HCT116 (cell line): ENCODE results near the gene CUX1. TPM values are rescaled to one million over a fixed set of nuclear protein-coding genes. Genes with fewer than 3 reads are reported as not detected.

ENCODE experiments used
- ATAC-seq: fragments of 200-7000 bp; cut with Tn5 transposase; 2 replicates; pipeline ENCODE4 v1.9.1; 2020; ENCODE audit warnings: mild to moderate bottlenecking, moderate library complexity
- BruUV-seq: library from RNA; stranded (reverse); fragments of 400-500 nt; replicated peaks from 2 replicates; lab custom pipeline; 2021; lab: Mats Ljungman, UMichigan
- CTCF ChIA-PET: fragments of 300-600 bp; sonication (Branson Sonifier 250); formaldehyde crosslinking; loops from one replicate; lab custom pipeline; 2021; ENCODE audit warnings: antibody characterized with exemption; lab: Charles Lee
- POLR2A ChIA-PET: fragments of 300-600, 350-600 bp; sonication (Branson Sonifier 250); formaldehyde crosslinking; loops from one replicate; lab custom pipeline; 2021; ENCODE audit warnings: antibody characterized with exemption; lab: Charles Lee
- RAD21 ChIA-PET, 2 experiments: fragments of 300-600 bp; sonication (Branson Sonifier 250); formaldehyde crosslinking; loops; one replicate each; lab custom pipeline; 2023; ENCODE audit warnings: low total read pairs in 2 of 2; ENCODE audit not compliant: uncharacterized antibody in 2 of 2, unreplicated experiment in 2 of 2, low non-redundant PET in 1 of 2; lab: Charles Lee
- DNase-seq: peaks from one replicate; pipeline ENCODE4 v3.0.0-alpha.2; 2010; ENCODE audit warnings: low read depth, low spot score
- H2AFZ ChIP-seq: fragments of 200-600 bp; shearing (Covaris generic), sonication (generic); 2 replicates; pipeline ENCODE4 v1.6.1; 2017; ENCODE audit warnings: low read depth, mixed run types, mixed read lengths, antibody characterized with exemption, low read length; ENCODE audit not compliant: poor library complexity, severe bottlenecking
- H3K27ac ChIP-seq: 2 replicates; pipeline ENCODE4 v1.5.1; 2012; ENCODE audit warnings: low read depth, low read length
- H3K27me3 ChIP-seq: fragments of 200-600 bp; sonication (generic); 2 replicates; pipeline ENCODE4 v1.6.1; 2016; ENCODE audit warnings: mixed run types, low read length, mixed read lengths; ENCODE audit not compliant: insufficient read depth
- H3K36me3 ChIP-seq, 2 experiments: fragments of 200-500 bp in 1 of 2; fragments of 200-600 bp in 1 of 2; sonication (Bioruptor generic) in 1 of 2; sonication (generic) in 1 of 2; 2 replicates each; pipeline versions ENCODE4 v1.5.1 to v1.6.1; 2014 to 2016; ENCODE audit warnings: low read length in 2 of 2, inconsistent platforms in 1 of 2, mixed read lengths in 1 of 2, mixed run types in 1 of 2; ENCODE audit not compliant: insufficient read depth in 2 of 2, control insufficient read depth in 1 of 2
- H3K4me1 ChIP-seq, 2 experiments: fragments of 200-600 bp in 1 of 2; sonication (generic) in 1 of 2; 2 replicates each; pipeline versions ENCODE4 v1.5.1 to v1.6.1; 2012 to 2017; ENCODE audit warnings: low read length in 2 of 2, inconsistent platforms in 1 of 2, mild to moderate bottlenecking in 1 of 2, mixed read lengths in 1 of 2, mixed run types in 1 of 2, moderate library complexity in 1 of 2; ENCODE audit not compliant: insufficient read depth in 2 of 2, control insufficient read depth in 1 of 2
- H3K4me2 ChIP-seq: fragments of 200-600 bp; sonication (generic); 2 replicates; pipeline ENCODE4 v1.6.1; 2017; ENCODE audit warnings: mixed run types, low read length, mixed read lengths
- H3K4me3 ChIP-seq, 2 experiments: fragments of 200-600 bp in 1 of 2; sonication (generic) in 1 of 2; replicated peaks in 1 of 2; 2 replicates each; pipeline ENCODE4 v1.5.1; 2011 to 2016; ENCODE audit warnings: low read length in 2 of 2, control low read depth in 1 of 2, low read depth in 1 of 2, mild to moderate bottlenecking in 1 of 2, mixed read lengths in 1 of 2, mixed run types in 1 of 2
- H3K79me2 ChIP-seq: fragments of 200-600 bp; sonication (generic); 2 replicates; pipeline ENCODE4 v1.6.1; 2017; ENCODE audit warnings: mild to moderate bottlenecking, mixed run types, low read length, moderate library complexity, mixed read lengths; ENCODE audit not compliant: insufficient read depth
- H3K9ac ChIP-seq: fragments of 200-600 bp; sonication (generic); 2 replicates; pipeline ENCODE4 v1.6.1; 2016; ENCODE audit warnings: low read length, mixed read lengths
- H3K9me2 ChIP-seq: fragments of 200-600 bp; sonication (generic), shearing (Covaris generic); 2 replicates; pipeline ENCODE4 v1.6.1; 2017; ENCODE audit warnings: mixed run types, mild to moderate bottlenecking, moderate library complexity; ENCODE audit not compliant: insufficient read depth
- H3K9me3 ChIP-seq, 2 experiments: fragments of 200-500 bp in 1 of 2; fragments of 200-600 bp in 1 of 2; sonication (Bioruptor generic) in 1 of 2; sonication (generic) in 1 of 2; 2 replicates each; pipeline ENCODE4 v1.6.1; 2014 to 2017; ENCODE audit warnings: low read length in 2 of 2, mixed read lengths in 2 of 2, inconsistent platforms in 1 of 2, low read depth in 1 of 2, mild to moderate bottlenecking in 1 of 2, mixed run types in 1 of 2, moderate library complexity in 1 of 2; ENCODE audit not compliant: control insufficient read depth in 1 of 2, insufficient read depth in 1 of 2
- H4K20me1 ChIP-seq: fragments of 200-600 bp; sonication (generic), shearing (Covaris generic); 2 replicates; pipeline ENCODE4 v1.6.1; 2017; ENCODE audit warnings: mixed run types, mild to moderate bottlenecking, moderate library complexity; ENCODE audit not compliant: insufficient read depth
- CBX3 ChIP-seq: IDR thresholded peaks from 2 replicates; pipeline ENCODE4 v1.6.1; 2012; ENCODE audit warnings: low read depth
- CEBPB ChIP-seq: IDR thresholded peaks from 2 replicates; pipeline ENCODE4 v1.6.1; 2012; ENCODE audit warnings: low read depth
- ELF1 ChIP-seq: IDR thresholded peaks from 2 replicates; pipeline ENCODE4 v1.6.1; 2012; ENCODE audit warnings: low read depth, borderline replicate concordance
- FOSL1 ChIP-seq: IDR thresholded peaks from 2 replicates; pipeline ENCODE4 v1.6.1; 2012; ENCODE audit warnings: low read depth
- MAX ChIP-seq: IDR thresholded peaks from 2 replicates; pipeline ENCODE4 v1.6.1; 2012
- REST ChIP-seq: IDR thresholded peaks from 2 replicates; pipeline ENCODE4 v1.6.1; 2012; ENCODE audit warnings: low read depth
- SRF ChIP-seq: IDR thresholded peaks from 2 replicates; pipeline ENCODE4 v1.6.1; 2012; ENCODE audit warnings: low read depth
- ZFX ChIP-seq: fragments of 450-650 bp; IDR thresholded peaks from 2 replicates; pipeline ENCODE4 v1.6.1; 2017
- intact Hi-C: fragments of 100-400 bp; cut with micrococcal nuclease; formaldehyde crosslinking; loops from 2 replicates; pipeline ENCODE4 v1.10.0; 2022
- total RNA-seq: library from RNA; stranded (reverse); gene quantifications from one replicate; pipeline ENCODE4 v1.2.1, GENCODE V29; 2021; ENCODE audit not compliant: unreplicated experiment
- TF ChIP-seq, protein P1 (sequence below): IDR thresholded peaks from 2 replicates; pipeline ENCODE4 v1.6.1; 2012
- TF ChIP-seq, protein P2 (sequence below), 3 experiments: fragments of 200-600 bp in 1 of 3; sonication (generic) in 1 of 3; IDR thresholded peaks in 2 of 3; conservative IDR thresholded peaks in 1 of 3; 2 replicates each; pipeline ENCODE4 v1.5.1; 2012 to 2017; ENCODE audit warnings: low read depth in 2 of 3, low read length in 2 of 3, antibody characterized with exemption in 1 of 3, borderline replicate concordance in 1 of 3, control low read depth in 1 of 3, mild to moderate bottlenecking in 1 of 3, mixed read lengths in 1 of 3, mixed run types in 1 of 3, moderate library complexity in 1 of 3; ENCODE audit not compliant: insufficient read depth in 1 of 3

Gene CUX1
- total RNA-seq, 1 experiment from 2014 or later, result 68.9 TPM

- no peak overlapping the region for H2AFZ ChIP-seq
Measured at GRCh38 chr7:102169651-102170392, 352.4 kb downstream of the CUX1 start.

GRCh38 chr7:102170393-102170970 is 353.1 kb downstream of the CUX1 start:
- Histone ChIP-seq H3K4me2 (no peak overlapping the region), H3K4me1 (no peaks in the 10 kb centered on the region), H3K36me3 (no peaks in the 10 kb centered on the region), H3K27ac (no peak overlapping the region), H3K79me2 (no peaks in the 10 kb centered on the region), H3K27me3 (no peaks in the 10 kb centered on the region), H3K9me2 (no peaks in the 10 kb centered on the region), H3K9me3 (no peaks in the 10 kb centered on the region), H3K4me3 (no peak overlapping the region), H3K9ac (no peak overlapping the region), H4K20me1 (no peaks in the 10 kb centered on the region), H2AFZ (no peak overlapping the region)
- CTCF ChIA-PET, result no interaction called here
- ATAC-seq (no peak), DNase-seq (no peak)
- POLR2A ChIA-PET, result no interaction called here
- no TSS peak for BruUV-seq
- intact Hi-C loops, result no loop called here
- RAD21 ChIA-PET, result no interaction called here
- TF ChIP-seq CBX3 (no peak), REST (no peak), MAX (no peak), CEBPB (no peak), ELF1 (no peak), ZFX (no peak), SRF (no peak), FOSL1 (no peak)
- TF ChIP-seq, protein P1, sequence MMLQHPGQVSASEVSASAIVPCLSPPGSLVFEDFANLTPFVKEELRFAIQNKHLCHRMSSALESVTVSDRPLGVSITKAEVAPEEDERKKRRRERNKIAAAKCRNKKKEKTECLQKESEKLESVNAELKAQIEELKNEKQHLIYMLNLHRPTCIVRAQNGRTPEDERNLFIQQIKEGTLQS, result no peak
- TF ChIP-seq, protein P2, sequence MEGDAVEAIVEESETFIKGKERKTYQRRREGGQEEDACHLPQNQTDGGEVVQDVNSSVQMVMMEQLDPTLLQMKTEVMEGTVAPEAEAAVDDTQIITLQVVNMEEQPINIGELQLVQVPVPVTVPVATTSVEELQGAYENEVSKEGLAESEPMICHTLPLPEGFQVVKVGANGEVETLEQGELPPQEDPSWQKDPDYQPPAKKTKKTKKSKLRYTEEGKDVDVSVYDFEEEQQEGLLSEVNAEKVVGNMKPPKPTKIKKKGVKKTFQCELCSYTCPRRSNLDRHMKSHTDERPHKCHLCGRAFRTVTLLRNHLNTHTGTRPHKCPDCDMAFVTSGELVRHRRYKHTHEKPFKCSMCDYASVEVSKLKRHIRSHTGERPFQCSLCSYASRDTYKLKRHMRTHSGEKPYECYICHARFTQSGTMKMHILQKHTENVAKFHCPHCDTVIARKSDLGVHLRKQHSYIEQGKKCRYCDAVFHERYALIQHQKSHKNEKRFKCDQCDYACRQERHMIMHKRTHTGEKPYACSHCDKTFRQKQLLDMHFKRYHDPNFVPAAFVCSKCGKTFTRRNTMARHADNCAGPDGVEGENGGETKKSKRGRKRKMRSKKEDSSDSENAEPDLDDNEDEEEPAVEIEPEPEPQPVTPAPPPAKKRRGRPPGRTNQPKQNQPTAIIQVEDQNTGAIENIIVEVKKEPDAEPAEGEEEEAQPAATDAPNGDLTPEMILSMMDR (IDR thresholded peaks at IDR 0.05 in 2 of 3, conservative IDR thresholded peaks at IDR 0.05 in 1 of 3; ENCODE audit: borderline replicate concordance in 1 of 3, insufficient read depth in 1 of 3, low read depth in 2 of 3, low read length in 2 of 3), result no peak

More at GRCh38 chr7:102169651-102170392, 352.4 kb downstream of the CUX1 start:
- H3K27ac ChIP-seq, result no peak overlapping the region
- ChIA-PET POLR2A (no interaction called here), CTCF (no interaction called here), RAD21 (no interaction called here)
- H3K9me2 ChIP-seq, result no peaks in the 10 kb centered on the region
- H3K4me3 ChIP-seq, result no peak overlapping the region
- no peaks in the 10 kb centered on the region for H3K4me1 ChIP-seq
- no peaks in the 10 kb centered on the region for H3K27me3 ChIP-seq
- intact Hi-C loops, result no loop called here
- H3K36me3 ChIP-seq, result no peaks in the 10 kb centered on the region
- H3K9me3 ChIP-seq, result no peaks in the 10 kb centered on the region
- ATAC-seq (no peak), DNase-seq (no peak)
- no peak for TF ChIP-seq ELF1
- no peaks in the 10 kb centered on the region for H4K20me1 ChIP-seq
- H3K4me2 ChIP-seq, result no peak overlapping the region
- H3K9ac ChIP-seq, result no peak overlapping the region
- no peaks in the 10 kb centered on the region for H3K79me2 ChIP-seq
- no TSS peak for BruUV-seq
